Esophagus muscularis mucosa (tissue), 4 donors: ENCODE data around the gene EPHB1.

Source experiments
- EP300 ChIP-seq: sonication (generic); formaldehyde crosslinking; IDR thresholded peaks from one replicate; pipeline ENCODE4 v1.6.1; 2017; ENCODE audit warnings: antibody characterized with exemption
- POLR2A ChIP-seq: fragments of 450-650 bp; IDR thresholded peaks from one replicate; pipeline ENCODE4 v1.6.1; 2017; ENCODE audit warnings: antibody characterized with exemption, moderate library complexity, mild to moderate bottlenecking, low read depth
- POLR2AphosphoS5 ChIP-seq, 2 donors: sonication (generic); formaldehyde crosslinking; IDR thresholded peaks; one replicate each; pipeline ENCODE4 v1.6.1; 2017; ENCODE audit warnings: antibody characterized with exemption in 2 of 2
- TF ChIP-seq, protein P1 (sequence below), 3 experiments: fragments of 200-600 bp in 2 of 3; fragments of 450-650 bp in 1 of 3; sonication (generic) in 2 of 3; IDR thresholded peaks; one replicate each; pipeline ENCODE4 v1.5.1; 2017 to 2019; ENCODE audit warnings: antibody characterized with exemption in 3 of 3, mild to moderate bottlenecking in 2 of 3, moderate library complexity in 1 of 3

DNA sequence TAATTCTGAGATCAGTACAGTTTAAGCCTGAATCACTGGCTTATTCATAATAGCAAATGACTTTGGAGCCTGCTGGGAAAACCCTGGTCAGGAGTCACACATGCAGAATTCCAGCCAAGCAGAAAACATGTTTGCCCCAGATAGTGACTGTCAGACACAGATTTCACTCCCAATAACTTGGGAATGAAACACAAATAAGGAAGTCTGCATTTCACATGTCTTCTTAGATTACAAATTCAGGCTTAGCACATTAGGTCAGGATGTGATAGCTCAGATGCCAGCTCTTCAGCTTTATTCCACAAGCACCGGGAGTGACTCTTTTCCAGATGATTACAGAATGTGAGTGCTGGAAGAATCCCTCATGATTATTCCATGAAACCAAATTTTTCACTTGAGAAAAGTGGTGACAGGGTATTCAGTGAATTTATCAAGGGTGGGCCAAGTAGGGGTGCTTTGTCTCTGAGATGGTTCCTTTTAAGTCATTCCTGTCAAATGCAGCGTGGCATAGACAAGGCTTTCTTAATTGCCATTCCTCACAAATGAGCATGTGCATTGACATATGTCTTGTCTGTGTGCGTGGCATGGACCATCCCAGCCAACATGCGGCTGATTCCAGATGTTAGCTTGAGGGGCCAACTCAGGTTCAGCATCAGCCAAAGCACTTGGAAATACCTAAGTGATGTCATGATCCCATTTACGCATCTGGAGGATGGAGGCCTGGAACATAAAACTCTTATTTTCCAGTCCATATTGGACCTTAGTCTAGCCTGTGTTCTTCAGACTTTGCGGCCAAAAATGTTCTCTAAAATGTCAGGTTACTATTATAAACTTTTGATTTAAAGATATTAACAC is 191.0 kb downstream of the EPHB1 start:
- TF ChIP-seq, protein P1, sequence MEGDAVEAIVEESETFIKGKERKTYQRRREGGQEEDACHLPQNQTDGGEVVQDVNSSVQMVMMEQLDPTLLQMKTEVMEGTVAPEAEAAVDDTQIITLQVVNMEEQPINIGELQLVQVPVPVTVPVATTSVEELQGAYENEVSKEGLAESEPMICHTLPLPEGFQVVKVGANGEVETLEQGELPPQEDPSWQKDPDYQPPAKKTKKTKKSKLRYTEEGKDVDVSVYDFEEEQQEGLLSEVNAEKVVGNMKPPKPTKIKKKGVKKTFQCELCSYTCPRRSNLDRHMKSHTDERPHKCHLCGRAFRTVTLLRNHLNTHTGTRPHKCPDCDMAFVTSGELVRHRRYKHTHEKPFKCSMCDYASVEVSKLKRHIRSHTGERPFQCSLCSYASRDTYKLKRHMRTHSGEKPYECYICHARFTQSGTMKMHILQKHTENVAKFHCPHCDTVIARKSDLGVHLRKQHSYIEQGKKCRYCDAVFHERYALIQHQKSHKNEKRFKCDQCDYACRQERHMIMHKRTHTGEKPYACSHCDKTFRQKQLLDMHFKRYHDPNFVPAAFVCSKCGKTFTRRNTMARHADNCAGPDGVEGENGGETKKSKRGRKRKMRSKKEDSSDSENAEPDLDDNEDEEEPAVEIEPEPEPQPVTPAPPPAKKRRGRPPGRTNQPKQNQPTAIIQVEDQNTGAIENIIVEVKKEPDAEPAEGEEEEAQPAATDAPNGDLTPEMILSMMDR (IDR thresholded peaks at IDR 0.05), result no peak
- TF ChIP-seq POLR2A (no peak), EP300 (no peak), POLR2AphosphoS5 (IDR thresholded peaks at IDR 0.05) (no peak)
